Stimulated activated CD4-positive, alpha-beta T cell treated with anti-CD3 and anti-CD28 coated beads, Interleukin-4, amount 100 ng/mL, for 1 hour (primary cell): Measurements from ENCODE around the gene COL13A1.

Source experiments
- DNase-seq: peaks from one replicate; pipeline ENCODE4 v3.0.0-alpha.2; 2020

Gene COL13A1

GRCh38 chr10:69801434-69802315 lies at the start of gene COL13A1:
Gene COL13A1 (plus strand): TSS chr10:69801906. CDS start chr10:69802424, 518 bp downstream.
- DNase-seq, result no peak

GRCh38 chr10:69752479-69752878 lies 49.2 kb upstream of the COL13A1 start:
- no peak for DNase-seq

- DNase-seq, result no peak
Measured at GRCh38 chr10:69756279-69756678, 45.4 kb upstream of the COL13A1 start.

GRCh38 chr10:69757206-69757552 lies 44.5 kb upstream of the COL13A1 start:
- no peak for DNase-seq

- no peak for DNase-seq
Measured at GRCh38 chr10:69757553-69758309, 44.0 kb upstream of the COL13A1 start.

GRCh38 chr10:69758310-69758728 lies 43.4 kb upstream of the COL13A1 start:
- no peak for DNase-seq

- no peak for DNase-seq
Measured at GRCh38 chr10:69759641-69760040, 42.1 kb upstream of the COL13A1 start.

GRCh38 chr10:69760072-69760471 lies 41.6 kb upstream of the COL13A1 start:
- no peak for DNase-seq

GRCh38 chr10:69761320-69761719 lies 40.4 kb upstream of the COL13A1 start:
- DNase-seq, result no peak

GRCh38 chr10:69766161-69766910 lies 35.4 kb upstream of the COL13A1 start:
- no peak for DNase-seq

- DNase-seq, result no peak
Measured at GRCh38 chr10:69767793-69768192, 33.9 kb upstream of the COL13A1 start.

GRCh38 chr10:69768386-69768785 lies 33.3 kb upstream of the COL13A1 start:
- DNase-seq, result no peak

- no peak for DNase-seq
Measured at GRCh38 chr10:69769395-69769992, 32.2 kb upstream of the COL13A1 start.

- DNase-seq, result no peak
Measured at GRCh38 chr10:69772933-69773704, 28.6 kb upstream of the COL13A1 start.

GRCh38 chr10:69774596-69774995 lies 27.1 kb upstream of the COL13A1 start:
- no peak for DNase-seq

GRCh38 chr10:69780077-69780476 lies 21.6 kb upstream of the COL13A1 start:
- DNase-seq, result no peak

GRCh38 chr10:69781576-69781975 lies 20.1 kb upstream of the COL13A1 start:
- no peak for DNase-seq

- no peak for DNase-seq
Measured at GRCh38 chr10:69783515-69783914, 18.2 kb upstream of the COL13A1 start.

GRCh38 chr10:69786791-69787190 lies 14.9 kb upstream of the COL13A1 start:
- no peak for DNase-seq

- DNase-seq, result no peak
Measured at GRCh38 chr10:69787681-69788080, 14.0 kb upstream of the COL13A1 start.

GRCh38 chr10:69789164-69789576 lies 12.5 kb upstream of the COL13A1 start:
- no peak for DNase-seq

GRCh38 chr10:69791812-69792211 lies 9.9 kb upstream of the COL13A1 start:
- DNase-seq, result no peak
